Measurements from ENCODE around the gene VPS18.

- TF ChIP-seq CTCF (IDR thresholded peaks at IDR 0.05; ENCODE audit: insufficient read depth, low read depth, low read length) (no peak), EZH2 (IDR thresholded peaks at IDR 0.05; ENCODE audit: insufficient read depth, low read length) (no peak)
These were observed 22.3 kb upstream of the VPS18 start for GRCh38 chr15:40871749-40872617.

Measured in astrocyte (in vitro differentiated cells and primary cell).